ENCODE results near the gene FOXO3.

DNA sequence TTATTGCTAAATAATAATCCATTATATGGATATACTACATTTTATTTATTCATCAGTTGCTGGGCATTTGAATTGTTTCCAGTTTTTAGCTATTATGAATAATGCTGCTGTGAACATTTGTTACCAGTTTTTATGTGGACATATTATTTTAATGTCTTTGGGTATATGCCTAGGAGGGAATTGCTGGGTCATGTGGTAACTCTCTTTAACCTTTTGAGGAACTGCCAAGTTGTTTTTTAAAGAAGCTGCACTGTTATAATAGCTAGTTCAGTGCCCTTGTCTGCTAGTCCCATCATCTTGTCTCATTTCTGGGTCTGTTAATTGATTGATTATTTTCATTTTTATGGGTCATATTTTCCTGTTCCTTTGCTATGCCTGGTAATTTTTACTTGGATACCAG lies 56.3 kb downstream of the FOXO3 start:
- TF ChIP-seq POLR2AphosphoS5 (IDR thresholded peaks at IDR 0.05; ENCODE audit: borderline replicate concordance, low read depth, low read length) = no peak
- no peak for TF ChIP-seq EZH2 (IDR thresholded peaks at IDR 0.05)
- TF ChIP-seq FOXP2 (optimal IDR thresholded peaks at IDR 0.05; ENCODE audit: control extremely low read depth, extremely low read length, insufficient read depth) = no peak
